GM20431 (cell line): ENCODE data around the gene TMEM134.
"Not testable (repeated sequence)": the region's sequence is repeated elsewhere in the genome, so short reads cannot be mapped to it uniquely, and the experiment has no call there.

ENCODE experiments used
- in situ Hi-C: fragments of 300-500 bp; cut with MseI, MboI; formaldehyde crosslinking; loops from one replicate; pipeline ENCODE4 v1.15.0; 2020; ENCODE audit warnings: low sequenced_read_pairs; ENCODE audit not compliant: unreplicated experiment

Gene TMEM134, protein sequence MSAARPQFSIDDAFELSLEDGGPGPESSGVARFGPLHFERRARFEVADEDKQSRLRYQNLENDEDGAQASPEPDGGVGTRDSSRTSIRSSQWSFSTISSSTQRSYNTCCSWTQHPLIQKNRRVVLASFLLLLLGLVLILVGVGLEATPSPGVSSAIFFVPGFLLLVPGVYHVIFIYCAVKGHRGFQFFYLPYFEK

DNA sequence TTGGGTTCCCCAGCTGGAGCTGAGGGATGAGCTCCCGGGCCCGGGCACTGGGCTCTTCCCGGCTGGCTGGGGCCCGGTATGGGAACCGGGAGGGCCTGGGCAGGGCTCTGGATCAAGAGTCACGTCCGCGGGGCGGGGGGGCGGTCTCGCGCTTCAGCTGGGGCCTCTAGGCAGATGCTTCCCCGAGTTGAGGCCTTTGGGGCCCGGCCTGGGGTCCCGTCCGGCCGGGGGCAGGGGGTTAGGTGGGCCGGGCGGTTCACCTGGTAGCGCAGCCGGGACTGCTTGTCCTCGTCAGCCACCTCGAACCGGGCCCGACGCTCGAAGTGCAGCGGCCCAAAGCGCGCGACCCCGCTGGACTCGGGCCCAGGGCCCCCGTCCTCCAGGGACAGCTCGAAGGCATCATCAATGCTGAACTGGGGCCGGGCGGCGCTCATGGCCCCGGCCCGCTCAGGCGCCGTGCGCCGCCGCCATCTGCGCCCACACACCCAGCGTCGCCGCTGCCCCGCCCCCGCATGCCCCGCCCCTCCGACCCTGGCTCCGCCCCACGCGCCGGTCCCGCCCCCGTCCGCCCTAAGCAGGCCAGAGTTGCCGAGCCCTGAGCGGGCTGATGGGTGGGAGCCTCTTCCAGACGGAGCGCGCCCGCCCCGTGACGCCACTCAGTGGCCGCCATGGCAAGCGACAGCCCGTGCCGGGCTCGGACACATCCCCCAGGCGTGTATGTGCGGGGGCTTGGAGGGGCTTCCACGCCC, at the start of gene TMEM134:
Gene TMEM134, minus strand, starts transcription at position 493 of the 749 bp plus-strand sequence. Its CDS starts 59 bp downstream, at position 434.
- in situ Hi-C loops: no loop called here

DNA sequence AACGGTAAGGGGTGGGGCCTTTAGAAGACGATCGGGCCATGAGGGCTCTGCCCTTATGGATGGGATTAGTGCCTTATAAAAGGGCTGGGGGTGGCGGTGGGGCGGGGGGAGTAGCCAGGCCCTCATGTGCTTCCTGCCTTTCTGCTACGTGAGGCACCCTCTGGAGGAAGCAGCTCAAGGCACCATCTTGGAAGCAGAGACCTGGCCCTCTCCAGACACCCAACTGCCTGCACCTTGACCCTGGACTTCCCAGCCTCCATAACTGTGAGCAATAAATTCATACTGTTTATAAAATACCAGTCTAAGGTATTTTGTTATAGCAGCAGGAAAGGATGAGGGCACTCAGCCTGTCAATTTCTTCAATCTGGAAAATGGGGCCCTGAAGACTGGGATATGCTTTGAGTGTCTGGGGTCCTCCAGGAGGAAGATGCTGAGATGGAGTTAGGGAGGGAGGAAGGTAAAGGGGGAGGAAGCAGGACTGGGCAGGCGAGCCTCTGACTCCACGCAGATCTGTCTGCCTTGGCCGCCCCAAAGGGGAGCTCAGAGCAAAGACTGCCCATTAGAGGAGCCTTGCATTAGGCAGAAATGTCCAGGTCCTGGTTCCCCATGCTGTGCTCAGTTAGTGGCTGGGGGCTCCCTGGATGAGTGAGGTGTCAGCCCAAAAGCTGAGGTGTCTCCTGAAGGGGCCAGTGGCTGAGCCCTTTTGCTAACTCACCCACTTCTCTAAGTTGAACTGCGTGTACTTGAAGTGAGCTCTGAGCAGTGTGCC, 48.9 kb upstream of the TMEM134 start:
- in situ Hi-C loops: no loop called here

- in situ Hi-C loops: no loop called here
Observed at GRCh38 chr11:67516806-67517205, 47.8 kb upstream of the TMEM134 start.

GRCh38 chr11:67514116-67514515, 45.1 kb upstream of the TMEM134 start:
- in situ Hi-C loops: no loop called here

DNA sequence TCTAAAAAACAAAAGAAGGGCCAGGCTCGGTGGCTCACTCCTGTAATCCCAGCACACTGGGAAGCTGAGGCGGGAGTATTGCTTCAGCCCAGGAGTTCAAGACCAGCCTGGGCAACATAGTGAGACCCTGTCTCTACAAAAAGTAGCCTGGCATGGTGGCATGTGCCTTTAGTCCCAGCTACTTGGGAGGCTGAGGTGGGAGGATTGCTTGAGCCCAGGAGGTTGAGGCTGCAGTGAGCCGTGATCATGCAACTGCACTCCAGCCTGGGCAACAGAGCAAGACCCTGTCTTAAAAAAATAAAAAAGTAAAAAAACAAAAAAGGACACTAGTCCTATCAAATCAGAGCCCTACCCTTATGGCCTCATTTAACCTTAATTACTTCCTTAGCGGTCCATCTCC, 42.5 kb upstream of the TMEM134 start:
- in situ Hi-C loops: not testable (repeated sequence)

DNA sequence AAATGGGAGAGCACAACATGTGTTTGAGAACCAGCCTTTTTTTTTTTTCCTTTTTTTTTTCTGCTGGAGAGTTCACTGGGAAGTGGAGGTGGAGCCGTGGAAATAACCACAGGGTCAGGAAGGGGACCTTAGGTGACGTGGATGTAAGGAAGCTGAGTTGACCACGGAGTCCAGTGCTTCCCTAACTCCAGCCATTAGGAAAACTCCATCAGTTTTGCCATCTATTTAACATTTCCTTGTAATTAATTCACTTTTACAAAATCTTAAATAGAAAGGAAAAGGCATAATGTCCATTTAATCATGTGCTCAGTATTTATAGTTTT, 40.9 kb upstream of the TMEM134 start:
- in situ Hi-C loops: no loop called here

- in situ Hi-C loops: no loop called here
Observed at GRCh38 chr11:67508486-67509121, 39.6 kb upstream of the TMEM134 start.

DNA sequence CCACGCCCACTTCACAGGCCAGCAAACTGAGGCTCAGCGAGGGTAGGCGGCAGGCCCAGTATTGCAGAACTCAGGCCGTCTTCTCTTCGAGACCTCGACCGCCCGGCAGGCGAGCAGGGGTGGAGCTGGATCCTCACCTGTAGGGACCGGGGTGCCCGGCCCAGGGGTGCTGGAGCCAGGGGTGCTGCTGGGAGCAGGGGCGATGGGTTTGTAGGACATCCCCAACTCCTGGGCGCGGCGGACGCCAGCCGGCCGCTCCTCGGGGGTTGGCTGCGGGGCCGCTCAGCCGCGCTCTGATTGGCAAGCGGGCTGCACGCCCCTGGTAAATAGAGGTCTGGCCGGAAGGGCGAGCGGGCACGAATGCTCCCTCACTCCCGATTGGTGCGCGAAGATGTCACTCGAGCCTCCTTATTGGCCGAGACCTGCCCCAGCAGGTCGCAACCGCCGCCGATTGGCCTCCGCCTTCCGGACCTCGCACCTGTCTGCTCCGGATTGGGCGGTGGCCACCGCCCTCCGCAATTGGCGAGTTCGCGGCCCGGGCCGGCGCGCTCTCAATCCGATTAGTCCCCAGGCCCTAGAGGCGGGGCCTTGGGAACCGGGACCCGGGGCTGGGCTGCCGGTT, 38.9 kb upstream of the TMEM134 start, which contains the start of gene CDK2AP2:
Gene CDK2AP2, minus strand, starts transcription at position 299 of the 622 bp plus-strand sequence. Its CDS starts 80 bp downstream, at position 219.
- in situ Hi-C loops: no loop called here

GRCh38 chr11:67507242-67507863, 38.3 kb upstream of the TMEM134 start:
- in situ Hi-C loops: no loop called here

DNA sequence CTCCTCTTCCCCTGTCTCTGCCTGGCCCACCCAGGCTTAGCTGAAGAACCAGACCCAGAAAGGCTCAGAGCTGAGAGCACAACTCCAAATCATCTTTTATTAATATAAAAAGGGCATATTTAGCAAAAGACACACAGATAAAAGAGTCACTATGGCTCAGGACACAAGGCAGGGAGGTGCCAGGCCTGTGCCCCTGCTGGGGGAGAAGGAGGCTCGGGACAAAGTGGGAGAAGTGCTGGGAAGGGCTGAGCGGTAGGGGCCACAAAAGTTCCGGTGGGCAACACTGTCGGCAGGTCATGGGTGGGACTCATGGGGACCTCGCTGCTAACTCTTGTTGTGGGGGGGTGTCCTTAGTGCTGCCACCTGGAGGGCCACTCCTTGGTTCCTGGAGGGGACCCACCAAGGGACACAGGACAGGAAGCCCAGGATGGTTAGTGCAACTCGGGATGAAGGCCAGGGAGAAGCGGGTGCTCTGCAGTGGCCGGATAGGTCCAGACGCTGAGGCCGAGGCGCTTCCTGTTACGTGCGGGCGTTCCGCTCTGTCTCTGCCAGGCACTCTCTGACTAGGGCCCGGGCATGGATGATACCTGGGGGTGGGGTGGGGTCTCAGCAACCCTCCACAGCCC, 37.5 kb upstream of the TMEM134 start:
- in situ Hi-C loops: no loop called here

DNA sequence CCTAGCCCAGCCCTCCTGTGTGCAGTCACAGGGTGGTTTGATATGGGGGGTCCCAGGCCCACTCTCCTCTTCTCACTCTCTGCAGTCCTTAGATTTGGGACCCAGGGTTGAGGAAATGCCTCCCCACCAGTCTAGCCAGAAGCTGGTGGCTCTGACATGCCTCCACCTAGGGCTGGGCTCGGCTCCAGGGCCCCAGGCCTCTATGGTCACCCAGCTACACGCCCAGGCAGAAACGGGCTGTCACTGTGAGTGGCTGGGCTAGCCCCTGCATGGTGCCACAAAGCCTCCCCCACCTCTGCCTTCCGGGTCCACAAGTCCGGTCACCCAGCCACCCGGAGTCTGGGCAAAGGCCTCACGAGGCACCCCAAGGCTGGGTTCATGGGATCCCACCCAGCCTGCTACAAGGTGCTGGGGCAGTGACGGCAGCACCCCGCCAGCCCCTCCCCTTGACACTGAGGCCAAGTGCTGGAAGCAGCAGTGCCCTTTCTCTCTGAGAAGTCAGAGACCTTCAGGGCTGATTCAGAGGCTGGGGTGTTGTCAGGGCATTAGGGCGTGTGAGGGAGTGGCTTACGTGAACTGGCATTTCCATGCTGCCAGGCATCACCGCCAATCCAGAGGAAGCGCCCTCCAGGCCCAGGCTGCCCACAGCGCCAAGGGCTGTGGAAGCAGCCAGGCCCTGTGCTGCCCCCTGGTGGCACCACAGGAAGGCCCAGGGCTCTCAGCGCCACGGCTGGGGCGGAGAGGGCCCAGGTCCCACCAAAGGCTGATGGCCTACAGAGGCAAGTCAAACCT, 36.8 kb upstream of the TMEM134 start:
- in situ Hi-C loops: no loop called here

DNA sequence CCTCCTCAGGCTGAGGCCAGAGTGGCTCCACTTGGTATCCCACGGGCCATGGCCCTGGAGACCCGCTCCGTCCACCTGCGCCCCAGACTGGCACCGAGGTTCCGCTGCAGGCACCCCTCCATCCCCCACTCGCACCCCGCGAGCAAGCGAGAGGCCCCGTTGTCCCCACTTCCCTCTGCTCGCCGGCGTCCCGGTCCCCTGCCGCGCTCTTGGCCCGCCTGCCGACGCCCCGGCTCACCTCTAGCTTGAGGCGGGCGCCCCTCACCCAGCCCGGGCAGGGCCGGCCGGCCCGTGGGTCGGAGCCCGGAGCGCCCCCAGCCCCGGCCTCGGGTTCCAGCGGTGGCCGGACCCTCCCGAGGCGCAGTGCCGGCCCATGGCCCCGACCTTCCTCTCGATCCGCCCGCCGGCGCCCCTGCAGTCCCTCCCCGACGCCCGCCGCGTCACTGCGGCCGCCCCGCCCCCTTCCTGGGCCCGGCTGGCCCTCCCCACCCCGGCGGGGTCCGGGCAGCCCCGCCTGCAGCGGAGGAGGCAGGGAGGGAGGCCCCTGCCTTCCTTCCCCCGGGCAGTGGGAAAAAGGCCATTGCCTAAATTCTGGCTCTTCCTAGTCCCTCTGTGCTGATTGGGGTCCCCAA, 36.0 kb upstream of the TMEM134 start, which contains the start of gene PITPNM1:
Gene PITPNM1, minus strand, starts transcription at position 414 of the 632 bp plus-strand sequence. CDS start 1,183 bp downstream, outside the sequence.
- in situ Hi-C loops: no loop called here

DNA sequence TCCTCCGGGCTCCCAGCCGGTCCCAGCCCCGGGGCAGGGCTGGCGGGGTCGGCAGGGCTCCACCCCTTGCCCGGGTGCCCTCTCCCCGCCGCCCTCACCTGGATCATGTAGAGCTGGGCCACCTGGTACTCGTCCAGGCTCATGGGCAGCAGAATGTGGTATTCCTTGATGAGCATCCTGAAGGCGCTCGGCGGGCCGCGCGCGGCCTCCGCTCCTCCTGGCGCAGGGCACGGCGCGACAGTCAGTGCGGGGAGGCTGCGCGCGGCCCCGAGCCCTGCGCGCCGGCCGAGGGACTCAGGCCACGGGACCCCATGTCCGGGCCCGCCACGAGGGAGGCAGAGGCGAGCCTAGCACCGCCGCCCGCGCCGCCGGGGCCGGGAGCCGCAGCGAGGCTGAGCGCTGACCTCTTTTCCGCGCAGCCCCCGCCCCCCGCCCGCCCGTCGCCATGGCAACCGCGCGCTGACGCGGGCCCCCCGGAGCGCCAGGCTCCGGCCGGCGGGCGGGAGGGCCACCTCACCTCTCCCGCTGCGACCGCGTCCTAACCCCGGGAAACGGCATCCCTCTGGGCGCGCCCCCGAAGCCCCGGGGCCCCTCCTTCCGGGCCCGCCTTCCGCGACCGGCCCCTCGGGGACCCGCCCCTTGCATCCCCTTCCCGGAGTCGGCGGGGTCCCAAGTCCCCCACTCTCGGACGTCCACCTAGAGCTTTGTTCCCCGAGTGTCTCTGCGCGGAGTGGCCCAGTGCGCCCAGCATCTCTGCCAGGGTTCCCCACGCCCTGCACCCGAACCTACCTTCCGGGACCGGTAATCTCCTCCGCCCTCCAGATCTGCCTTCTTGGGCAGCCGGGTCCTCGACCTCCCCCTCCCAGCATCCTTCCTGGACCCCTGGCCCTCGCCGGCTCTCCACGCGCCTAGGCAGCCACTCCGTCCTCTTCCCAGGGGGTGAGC, 35.2 kb upstream of the TMEM134 start:
- in situ Hi-C loops: no loop called here

DNA sequence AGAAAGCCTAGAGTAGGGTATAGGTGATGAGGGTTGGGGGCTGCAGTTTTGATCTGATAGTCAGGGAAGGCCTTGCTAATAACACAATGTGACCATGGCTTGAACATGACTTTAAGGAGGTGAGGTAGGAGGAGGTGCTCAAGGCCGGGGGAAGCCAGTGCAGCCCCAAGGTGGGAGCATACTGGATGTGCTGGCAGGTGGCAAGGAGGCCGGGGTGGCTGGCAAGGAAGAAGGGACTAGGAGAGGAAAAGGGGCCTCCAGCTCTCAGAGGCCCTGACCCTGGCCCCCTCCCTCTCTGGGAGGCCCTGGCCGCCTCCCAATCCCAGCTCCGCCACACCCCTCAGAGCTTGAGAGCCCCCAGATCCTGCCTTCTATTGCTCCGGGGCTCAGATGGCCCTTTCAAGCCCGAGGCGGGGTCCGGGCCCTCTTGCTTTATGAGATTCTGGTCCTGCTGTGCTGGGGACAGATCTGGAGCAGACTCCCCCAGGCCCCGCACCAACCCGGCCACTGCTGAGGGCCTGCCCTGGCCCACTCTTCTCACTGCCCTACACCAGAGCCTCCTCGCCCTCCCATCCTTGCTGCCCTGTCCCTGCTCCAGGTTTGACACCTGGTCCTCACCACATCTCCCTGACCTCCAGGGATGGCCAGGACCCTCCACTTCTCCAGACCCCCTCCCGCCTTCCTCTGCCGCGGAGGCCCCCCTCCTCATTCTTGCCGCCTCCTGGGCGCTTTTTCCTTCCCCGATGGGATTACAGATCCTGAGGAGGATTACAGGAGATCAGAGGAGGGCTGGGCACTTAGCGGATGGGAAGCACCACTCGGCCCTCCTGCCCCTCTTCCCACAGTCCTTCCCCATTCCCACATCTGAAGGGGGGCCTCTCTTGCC, 34.3 kb upstream of the TMEM134 start:
- in situ Hi-C loops: no loop called here

DNA sequence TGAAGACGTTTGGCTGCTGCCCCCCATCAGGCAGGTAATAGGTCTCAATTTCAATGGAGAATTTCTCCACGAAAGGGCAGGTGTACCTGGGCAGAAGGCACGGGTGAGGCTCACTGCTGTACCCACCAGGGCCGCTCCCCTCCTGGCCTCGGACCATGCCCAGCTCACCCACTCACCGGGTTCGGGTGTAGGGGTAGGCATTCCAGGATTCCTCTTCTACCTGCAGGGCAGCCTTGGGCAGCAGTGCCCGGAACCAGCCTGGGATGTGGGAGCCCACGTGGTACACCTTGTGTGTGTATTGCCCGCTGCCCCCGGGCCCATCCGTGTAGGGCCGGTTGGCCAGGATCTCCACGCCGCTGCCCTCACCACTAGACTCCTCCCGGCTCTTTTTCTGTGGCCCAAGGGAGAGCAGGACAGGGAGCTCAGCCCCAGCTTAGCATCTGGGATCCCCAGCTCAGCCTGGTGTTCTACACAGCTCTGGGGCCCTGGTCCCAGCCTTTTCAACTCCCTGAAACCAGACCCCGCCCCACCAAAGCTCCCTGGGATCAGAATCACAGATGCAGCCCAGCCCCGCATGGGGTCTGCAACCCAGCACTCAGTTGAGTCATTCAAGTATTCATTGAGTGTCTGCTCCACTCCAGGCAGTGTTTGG, 33.4 kb upstream of the TMEM134 start:
- in situ Hi-C loops: no loop called here
